GM21529 (cell line): ENCODE data around the gene NHLRC4.

ENCODE experiments used
- ATAC-seq: cut with Tn5 transposase; IDR thresholded peaks from one replicate; pipeline ENCODE4 v1.9.1; 2021; ENCODE audit not compliant: unreplicated experiment

Gene NHLRC4

GRCh38 chr16:566475-567372, at the start of gene NHLRC4:
TSS of gene NHLRC4 (plus strand) at chr16:567005. CDS start at chr16:568048, 1,043 bp downstream.
- peak; percentile 53 for ATAC-seq

GRCh38 chr16:518858-519257, 47.9 kb upstream of the NHLRC4 start:
- ATAC-seq: no peak

GRCh38 chr16:519425-519824, 47.4 kb upstream of the NHLRC4 start:
- no peak for ATAC-seq

GRCh38 chr16:519841-520687, 46.7 kb upstream of the NHLRC4 start:
- no peak for ATAC-seq

- ATAC-seq: no peak
Measured at GRCh38 chr16:520847-521246, 46.0 kb upstream of the NHLRC4 start.

GRCh38 chr16:521381-522210, 45.2 kb upstream of the NHLRC4 start:
- no peak for ATAC-seq

GRCh38 chr16:522320-523096, 44.3 kb upstream of the NHLRC4 start:
- ATAC-seq: no peak

- ATAC-seq: no peak
Measured at GRCh38 chr16:523097-523741, 43.6 kb upstream of the NHLRC4 start.

- no peak for ATAC-seq
Measured at GRCh38 chr16:524274-525040, 42.3 kb upstream of the NHLRC4 start.

- no peak for ATAC-seq
Measured at GRCh38 chr16:525123-525519, 41.7 kb upstream of the NHLRC4 start.

- no peak for ATAC-seq
Measured at GRCh38 chr16:525520-526180, 41.2 kb upstream of the NHLRC4 start.

GRCh38 chr16:526181-527014, 40.4 kb upstream of the NHLRC4 start:
- ATAC-seq: no peak

GRCh38 chr16:527015-527903, 39.5 kb upstream of the NHLRC4 start, which contains the start of gene CAPN15:
TSS of gene CAPN15 (plus strand) at chr16:527712. CDS start at chr16:546839, 19,127 bp downstream.
- ATAC-seq: peak; percentile 54

- peak; percentile 8 for ATAC-seq
Measured at GRCh38 chr16:528111-529011, 38.4 kb upstream of the NHLRC4 start.

- ATAC-seq: no peak
Measured at GRCh38 chr16:529012-529575, 37.7 kb upstream of the NHLRC4 start.
